B cell (primary cell): Measurements from ENCODE around the gene EGFL7.

ENCODE experiments used
- CTCF ChIP-seq: fragments of 200-600 bp; IDR thresholded peaks from one replicate; pipeline ENCODE4 v1.8.0; 2022; ENCODE audit warnings: antibody characterized with exemption, mild to moderate bottlenecking
- EZH2 ChIP-seq: IDR thresholded peaks from 2 replicates; pipeline ENCODE4 v1.6.1; 2012; ENCODE audit warnings: borderline replicate concordance, low read depth, mild to moderate bottlenecking, moderate library complexity, low read length; ENCODE audit not compliant: insufficient read depth, poor library complexity, severe bottlenecking

DNA sequence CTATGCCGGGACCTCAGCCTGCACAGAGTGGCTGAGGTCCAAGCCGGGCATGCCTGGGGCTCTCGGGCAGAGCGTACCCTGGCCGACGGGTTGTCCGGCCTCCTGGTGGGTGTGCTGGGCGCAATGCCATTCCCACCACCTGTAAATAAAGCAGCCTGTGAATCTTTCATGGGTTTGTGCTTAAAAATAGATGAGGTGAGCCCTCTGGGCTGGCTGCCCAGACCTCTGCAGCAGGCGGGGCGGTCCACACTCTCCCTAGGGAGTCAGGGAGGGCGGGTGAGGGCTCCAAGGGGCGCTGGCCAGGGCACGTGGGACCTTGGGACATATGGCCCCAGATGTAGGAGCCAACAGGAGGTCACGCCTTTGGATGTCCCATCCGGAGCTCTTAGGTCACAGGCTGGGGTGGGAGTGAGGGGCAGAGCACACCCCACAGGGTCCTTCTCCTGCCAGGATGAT lies 28.1 kb downstream of the EGFL7 start:
- no peak for TF ChIP-seq CTCF
- TF ChIP-seq EZH2, result no peak
